ENCODE data around the gene PPP1R2B.

DNA sequence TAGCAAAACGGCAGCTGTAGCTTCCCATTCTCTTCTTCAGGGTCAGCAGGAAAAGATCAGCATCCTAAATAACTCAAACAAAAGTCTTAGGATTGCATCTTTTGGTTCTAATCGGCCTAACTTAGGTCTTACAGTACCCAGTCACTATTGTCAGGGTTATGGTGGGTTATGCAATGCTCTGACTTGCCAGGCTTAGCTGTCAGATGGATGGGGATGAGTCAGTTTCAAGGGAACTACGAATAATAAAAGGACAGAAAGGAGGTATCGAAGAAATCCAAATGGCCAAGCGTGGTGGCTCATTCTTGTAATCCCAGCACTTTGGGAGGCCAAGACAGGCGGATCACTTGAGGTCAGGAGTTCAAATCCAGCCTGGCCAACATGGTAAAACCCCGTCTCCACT lies 46.5 kb downstream of the PPP1R2B start:
- no peak for TF ChIP-seq POLR2A (IDR thresholded peaks at IDR 0.05)
- TF ChIP-seq, protein P1, sequence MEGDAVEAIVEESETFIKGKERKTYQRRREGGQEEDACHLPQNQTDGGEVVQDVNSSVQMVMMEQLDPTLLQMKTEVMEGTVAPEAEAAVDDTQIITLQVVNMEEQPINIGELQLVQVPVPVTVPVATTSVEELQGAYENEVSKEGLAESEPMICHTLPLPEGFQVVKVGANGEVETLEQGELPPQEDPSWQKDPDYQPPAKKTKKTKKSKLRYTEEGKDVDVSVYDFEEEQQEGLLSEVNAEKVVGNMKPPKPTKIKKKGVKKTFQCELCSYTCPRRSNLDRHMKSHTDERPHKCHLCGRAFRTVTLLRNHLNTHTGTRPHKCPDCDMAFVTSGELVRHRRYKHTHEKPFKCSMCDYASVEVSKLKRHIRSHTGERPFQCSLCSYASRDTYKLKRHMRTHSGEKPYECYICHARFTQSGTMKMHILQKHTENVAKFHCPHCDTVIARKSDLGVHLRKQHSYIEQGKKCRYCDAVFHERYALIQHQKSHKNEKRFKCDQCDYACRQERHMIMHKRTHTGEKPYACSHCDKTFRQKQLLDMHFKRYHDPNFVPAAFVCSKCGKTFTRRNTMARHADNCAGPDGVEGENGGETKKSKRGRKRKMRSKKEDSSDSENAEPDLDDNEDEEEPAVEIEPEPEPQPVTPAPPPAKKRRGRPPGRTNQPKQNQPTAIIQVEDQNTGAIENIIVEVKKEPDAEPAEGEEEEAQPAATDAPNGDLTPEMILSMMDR (IDR thresholded peaks at IDR 0.05) = no peak
